OCI-LY1 (cell line): ENCODE data around the gene UMPS.

Source experiments
- H2AFZ ChIP-seq: fragments of 200-600 bp; sonication (generic), shearing (Covaris generic); 2 replicates; pipeline ENCODE4 v1.6.0; 2014; ENCODE audit warnings: antibody characterized with exemption, mild to moderate bottlenecking, low read length
- H3F3A ChIP-seq: fragments of 200-600 bp; sonication (generic), shearing (Covaris generic); 2 replicates; pipeline ENCODE4 v1.6.0; 2014; ENCODE audit warnings: mild to moderate bottlenecking, antibody characterized with exemption, low read length, moderate library complexity; ENCODE audit not compliant: insufficient read depth
- H3K27ac ChIP-seq: fragments of 200-600 bp; sonication (generic); 2 replicates; pipeline ENCODE4 v1.5.1; 2014; ENCODE audit warnings: low read length, mixed run types, mild to moderate bottlenecking, low read depth; ENCODE audit not compliant: poor library complexity, severe bottlenecking
- H3K27me3 ChIP-seq: fragments of 200-600 bp; sonication (generic); 2 replicates; pipeline ENCODE4 v1.6.0; 2014; ENCODE audit warnings: antibody characterized with exemption, mild to moderate bottlenecking, low read length, moderate library complexity; ENCODE audit not compliant: insufficient read depth
- H3K36me3 ChIP-seq: fragments of 200-600 bp; sonication (generic); 2 replicates; pipeline ENCODE4 v1.6.1; 2014; ENCODE audit warnings: mild to moderate bottlenecking, antibody characterized with exemption, low read length, moderate library complexity, mixed read lengths; ENCODE audit not compliant: insufficient read depth
- H3K4me1 ChIP-seq: fragments of 200-600 bp; sonication (generic); 2 replicates; pipeline ENCODE4 v1.5.1; 2014; ENCODE audit warnings: mild to moderate bottlenecking, low read length, moderate library complexity; ENCODE audit not compliant: insufficient read depth, severe bottlenecking
- H3K4me2 ChIP-seq: fragments of 200-600 bp; sonication (generic), shearing (Covaris generic); 2 replicates; pipeline ENCODE4 v1.6.1; 2014; ENCODE audit warnings: low read length
- H3K4me3 ChIP-seq: fragments of 200-600 bp; sonication (generic); 2 replicates; pipeline ENCODE4 v1.5.1; 2014; ENCODE audit warnings: low read length, low read depth, mild to moderate bottlenecking, mixed read lengths; ENCODE audit not compliant: poor library complexity, severe bottlenecking
- H3K79me2 ChIP-seq: fragments of 200-600 bp; shearing (Covaris generic); 2 replicates; pipeline ENCODE4 v1.6.1; 2016; ENCODE audit warnings: mixed run types, low read length, mixed read lengths; ENCODE audit not compliant: insufficient read depth
- H3K9ac ChIP-seq: fragments of 200-600 bp; sonication (generic), shearing (Covaris generic); 2 replicates; pipeline ENCODE4 v1.6.1; 2014; ENCODE audit warnings: mild to moderate bottlenecking, low read length, mixed read lengths
- H3K9me2 ChIP-seq: fragments of 200-600 bp; sonication (generic), shearing (Covaris generic); 2 replicates; pipeline ENCODE4 v1.6.1; 2014; ENCODE audit warnings: low read depth, mild to moderate bottlenecking, low read length, mixed read lengths
- H3K9me3 ChIP-seq: fragments of 200-600 bp; shearing (Covaris generic); 2 replicates; pipeline ENCODE4 v1.6.1; 2014; ENCODE audit warnings: low read length, mixed read lengths
- H4K20me1 ChIP-seq: fragments of 200-600 bp; sonication (generic), shearing (Covaris generic); 2 replicates; pipeline ENCODE4 v1.6.0; 2016; ENCODE audit warnings: mild to moderate bottlenecking, low read length; ENCODE audit not compliant: insufficient read depth
- CTCF ChIP-seq: fragments of 200-600 bp; sonication (generic), shearing (Covaris generic); IDR thresholded peaks from 2 replicates; pipeline ENCODE4 v1.5.1; 2017; ENCODE audit warnings: mild to moderate bottlenecking, antibody characterized with exemption, low read length, moderate library complexity, mixed read lengths
- EZH2 ChIP-seq: fragments of 200-600 bp; sonication (generic), shearing (Covaris generic); IDR thresholded peaks from 2 replicates; pipeline ENCODE4 v1.8.0; 2017; ENCODE audit warnings: borderline replicate concordance, mixed run types, mild to moderate bottlenecking, antibody characterized with exemption, low read length, moderate library complexity, mixed read lengths

UMPS gene

GRCh38 chr3:124714223-124714853 lies 15.9 kb upstream of the UMPS start:
- Histone ChIP-seq H3K4me3 (no peak overlapping the region), H3F3A (no peaks in the 10 kb centered on the region), H4K20me1 (no peaks in the 10 kb centered on the region), H3K9me2 (no peaks in the 10 kb centered on the region), H3K36me3 (no peaks in the 10 kb centered on the region), H3K27ac (no peak overlapping the region), H3K4me1 (no peaks in the 10 kb centered on the region), H3K9ac (no peak overlapping the region), H2AFZ (no peak overlapping the region), H3K4me2 (no peak overlapping the region), H3K9me3 (no peaks in the 10 kb centered on the region), H3K27me3 (no peaks in the 10 kb centered on the region), H3K79me2 (no peaks in the 10 kb centered on the region)
- no peak for TF ChIP-seq EZH2
- no peak for TF ChIP-seq CTCF

- no peaks in the 10 kb centered on the region for H3K4me1 ChIP-seq
- no peaks in the 10 kb centered on the region for H3F3A ChIP-seq
- no peak overlapping the region for H3K4me2 ChIP-seq
- H3K9me3 ChIP-seq: no peaks in the 10 kb centered on the region
- no peaks in the 10 kb centered on the region for H3K36me3 ChIP-seq
- no peaks in the 10 kb centered on the region for H3K27me3 ChIP-seq
- no peaks in the 10 kb centered on the region for H4K20me1 ChIP-seq
- no peak overlapping the region for H3K4me3 ChIP-seq
- no peak overlapping the region for H2AFZ ChIP-seq
- no peaks in the 10 kb centered on the region for H3K79me2 ChIP-seq
- no peak overlapping the region for H3K9ac ChIP-seq
- TF ChIP-seq EZH2 (no peak), CTCF (no peak)
- H3K9me2 ChIP-seq: no peaks in the 10 kb centered on the region
- no peak overlapping the region for H3K27ac ChIP-seq
These were observed 7.7 kb upstream of the UMPS start for GRCh38 chr3:124722589-124722988.

- Histone ChIP-seq H3K4me3 (peak overlapping the region; percentile 76), H4K20me1 (no peaks in the 10 kb centered on the region), H3K4me2 (peak overlapping the region; percentile 68), H3K27ac (no peak overlapping the region), H3K9me2 (no peaks in the 10 kb centered on the region), H3K9me3 (no peaks in the 10 kb centered on the region), H3K36me3 (peaks cover 21% of the 10 kb centered on the region), H3F3A (no peaks in the 10 kb centered on the region), H3K27me3 (no peaks in the 10 kb centered on the region), H3K4me1 (peaks cover 30% of the 10 kb centered on the region), H3K9ac (peak overlapping the region; percentile 75), H2AFZ (no peak overlapping the region), H3K79me2 (peaks cover 37% of the 10 kb centered on the region)
- no peak for TF ChIP-seq EZH2
- no peak for TF ChIP-seq CTCF
These were observed 667 bp downstream of the UMPS start for GRCh38 chr3:124730941-124731297.
